SW 1271 (cell line): ENCODE results near the gene FCHSD2.
"Not testable (repeated sequence)": the region's sequence is repeated elsewhere in the genome, so short reads cannot be mapped to it uniquely, and the experiment has no call there.

Source experiments
- DNase-seq, 2 experiments: peaks; one replicate each; lab custom pipeline; 2025; lab: John Stamatoyannopoulos, UW

Gene FCHSD2

DNA sequence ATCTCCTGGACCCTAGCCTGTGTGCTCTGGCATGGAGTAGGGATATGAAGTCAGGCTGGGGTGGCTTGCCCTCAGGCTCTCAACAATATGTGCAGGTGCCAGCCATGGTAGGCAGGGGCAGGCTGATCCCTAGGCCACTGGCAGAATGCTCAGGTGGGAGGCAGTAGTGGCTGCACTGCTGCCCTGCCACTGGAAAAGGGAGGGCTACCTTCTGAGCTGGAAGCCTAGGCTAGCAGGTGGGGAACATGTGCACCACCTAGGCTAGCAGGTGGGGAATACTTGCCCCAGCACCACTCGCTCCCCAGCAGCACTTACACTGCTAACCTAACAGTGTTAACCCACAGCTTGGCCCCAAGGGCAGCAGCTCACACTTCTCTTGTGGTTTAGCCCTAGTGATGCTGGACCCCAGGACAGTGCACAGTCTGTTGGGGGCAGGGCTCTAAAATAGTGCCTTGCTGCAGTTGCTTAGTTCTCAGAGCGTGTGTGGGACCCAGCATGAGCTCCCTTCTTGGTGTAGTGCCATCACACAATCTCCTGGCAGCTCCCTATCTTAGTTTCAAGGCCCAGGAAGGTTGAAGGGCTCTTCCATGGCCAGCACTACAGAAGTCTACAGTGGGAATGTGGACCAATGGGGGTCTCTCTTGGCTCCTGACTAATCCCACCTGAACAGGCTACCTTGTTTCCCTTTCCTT is 130.8 kb downstream of the FCHSD2 start:
- DNase-seq = no peak

- DNase-seq = no peak
Measured at GRCh38 chr11:73009972-73010371, 132.1 kb downstream of the FCHSD2 start.

DNA sequence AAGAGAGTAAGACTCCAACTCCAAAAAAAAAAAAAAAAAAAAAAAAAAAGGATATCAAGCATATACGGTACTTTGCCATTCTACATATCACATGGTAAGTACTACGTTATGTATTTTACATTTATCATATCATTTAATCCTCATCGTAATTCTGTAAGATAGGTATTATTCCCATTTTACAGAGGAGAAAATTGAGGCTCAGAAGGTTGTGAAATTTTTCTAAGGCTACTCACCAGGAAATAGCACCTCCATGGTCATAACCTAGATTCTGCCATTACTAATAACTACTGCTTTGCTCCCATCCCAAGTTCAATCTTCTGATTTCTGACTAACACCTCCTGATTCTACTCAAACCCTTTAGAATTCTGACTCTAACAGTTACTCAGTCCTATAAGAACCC is 138.0 kb downstream of the FCHSD2 start:
- no peak for DNase-seq

DNA sequence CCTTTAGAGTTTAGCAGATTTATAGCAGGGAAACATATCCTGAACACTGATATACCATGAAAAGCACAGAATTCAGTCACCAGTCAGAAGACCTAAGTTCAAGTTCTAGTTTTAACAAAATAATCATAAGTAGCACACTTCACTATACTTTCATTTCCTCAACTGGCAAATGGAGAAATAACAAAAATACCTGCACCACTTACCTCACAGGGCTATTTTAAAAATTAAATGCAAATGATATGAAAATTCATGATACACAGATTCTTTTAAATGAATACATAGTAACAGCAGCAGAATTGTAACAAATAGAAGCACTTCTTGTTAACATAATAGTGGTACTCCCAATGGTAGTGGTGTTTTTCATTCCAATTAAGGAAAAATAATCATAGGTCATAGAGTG is 139.0 kb downstream of the FCHSD2 start:
- no peak for DNase-seq

GRCh38 chr11:73002214-73002613 is 139.9 kb downstream of the FCHSD2 start:
- DNase-seq = no peak

DNA sequence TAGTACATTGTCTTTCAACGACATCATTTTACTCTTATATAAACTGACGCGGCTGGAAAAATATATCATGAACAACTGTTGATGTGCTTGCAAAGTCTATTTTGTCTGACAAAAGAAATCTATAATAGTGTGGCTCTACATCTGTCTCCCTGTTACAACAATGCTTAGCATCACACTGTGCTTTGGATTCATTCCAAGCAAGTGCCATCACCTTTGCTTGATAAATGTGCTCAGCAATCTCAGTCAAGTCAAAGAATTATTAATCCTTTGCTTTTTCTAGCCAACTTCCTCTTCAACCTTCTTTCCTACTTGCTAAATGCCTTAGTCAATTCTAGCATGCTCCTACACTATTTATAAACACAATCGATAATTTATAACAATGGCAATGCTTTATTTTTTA is 140.5 kb downstream of the FCHSD2 start:
- no peak for DNase-seq

DNA sequence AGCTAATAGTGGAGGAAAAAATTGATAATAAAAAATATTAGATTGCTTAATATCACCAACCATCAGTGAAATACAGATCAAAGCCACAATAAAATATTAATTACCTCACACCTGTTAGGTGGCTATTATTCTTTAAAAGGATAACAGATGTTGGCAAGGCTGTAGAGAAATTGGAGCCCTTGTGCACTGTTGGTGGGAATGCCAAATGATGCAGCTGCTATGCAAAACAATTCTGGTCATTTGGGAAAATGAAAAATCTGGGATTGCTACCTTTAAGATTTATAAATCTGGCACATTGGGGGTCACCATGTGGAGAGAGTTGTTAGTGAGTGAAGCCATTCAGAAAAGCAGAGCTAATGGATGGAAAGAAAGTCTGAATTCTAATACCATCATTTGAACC is 143.4 kb downstream of the FCHSD2 start:
- DNase-seq = no peak

DNA sequence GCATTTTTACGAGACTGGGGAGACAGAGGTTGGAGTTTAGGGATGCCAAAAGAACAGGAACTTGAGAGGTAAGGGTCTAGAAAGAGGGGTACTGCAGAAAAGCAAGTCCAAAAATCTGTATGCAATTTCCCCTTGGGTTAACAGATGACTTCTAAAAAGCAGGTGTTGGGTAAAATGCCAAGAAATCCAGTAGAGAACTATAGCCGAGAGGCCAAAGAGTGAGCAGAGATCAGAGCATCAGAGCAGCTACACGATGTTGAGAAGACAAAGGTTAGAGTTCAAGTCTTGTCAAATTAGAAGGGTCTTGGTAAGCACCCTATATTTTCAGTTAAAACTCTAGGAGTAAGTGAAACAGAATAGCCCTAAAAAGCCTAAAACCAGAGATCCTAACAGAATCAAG is 145.2 kb downstream of the FCHSD2 start:
- DNase-seq = no peak

DNA sequence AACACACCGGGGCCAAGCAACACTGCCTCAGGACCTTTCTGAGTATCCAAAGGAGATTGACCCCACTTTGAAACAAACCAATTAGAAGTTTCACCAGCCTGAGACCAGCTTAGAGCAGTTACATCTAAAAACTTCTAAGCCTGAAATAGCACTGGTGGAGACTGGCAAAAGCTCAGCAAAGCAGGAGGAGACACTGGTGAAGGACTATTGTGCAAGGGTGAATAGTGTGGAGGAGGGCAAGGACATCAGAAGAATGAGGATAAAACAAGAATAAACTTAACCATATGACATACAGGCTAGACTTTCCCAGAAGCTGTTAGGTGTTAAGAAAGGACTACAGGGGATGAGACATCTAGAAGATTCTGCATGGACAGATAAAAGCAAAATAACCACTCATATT is 152.4 kb downstream of the FCHSD2 start:
- DNase-seq = no peak

DNA sequence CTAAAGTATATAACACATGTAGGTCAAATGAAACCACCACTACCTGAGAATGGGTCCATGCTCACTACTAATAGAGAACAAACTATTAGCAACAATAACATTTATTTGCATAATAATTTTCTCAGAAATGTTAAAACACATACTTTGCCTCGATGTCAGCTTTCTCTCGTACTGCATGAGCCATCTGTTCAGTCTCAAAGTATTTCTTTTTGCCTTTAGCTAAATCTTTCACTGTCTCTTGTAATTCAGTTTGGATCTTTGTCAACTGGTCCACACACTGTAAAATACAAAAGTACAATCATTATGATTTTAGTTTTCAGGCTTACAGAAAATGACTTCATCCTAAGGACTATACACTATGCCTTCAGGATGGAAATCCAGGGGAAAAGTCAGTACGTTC is 153.3 kb downstream of the FCHSD2 start:
- no peak for DNase-seq

GRCh38 chr11:72985645-72986044 is 156.5 kb downstream of the FCHSD2 start:
- no peak for DNase-seq

GRCh38 chr11:72984453-72985077 is 157.6 kb downstream of the FCHSD2 start:
- DNase-seq = no peak

DNA sequence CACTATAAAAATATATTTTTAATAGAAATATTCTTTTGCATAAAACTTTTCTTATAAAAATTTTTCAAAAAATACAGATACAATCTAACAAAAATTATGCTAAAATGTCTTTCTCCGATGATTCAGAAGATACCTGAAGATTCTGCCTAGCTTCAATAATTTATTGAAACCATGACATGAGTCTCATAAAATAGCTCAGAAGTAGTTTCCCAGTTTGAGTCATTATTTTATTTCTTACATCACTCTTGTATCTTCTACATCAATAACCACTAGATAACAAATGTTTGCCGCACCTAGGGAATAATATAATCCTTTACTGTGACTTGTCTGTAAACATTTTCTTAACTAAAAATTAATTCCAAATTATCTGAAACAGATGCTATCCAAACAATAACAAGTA is 158.6 kb downstream of the FCHSD2 start:
- no peak for DNase-seq

DNA sequence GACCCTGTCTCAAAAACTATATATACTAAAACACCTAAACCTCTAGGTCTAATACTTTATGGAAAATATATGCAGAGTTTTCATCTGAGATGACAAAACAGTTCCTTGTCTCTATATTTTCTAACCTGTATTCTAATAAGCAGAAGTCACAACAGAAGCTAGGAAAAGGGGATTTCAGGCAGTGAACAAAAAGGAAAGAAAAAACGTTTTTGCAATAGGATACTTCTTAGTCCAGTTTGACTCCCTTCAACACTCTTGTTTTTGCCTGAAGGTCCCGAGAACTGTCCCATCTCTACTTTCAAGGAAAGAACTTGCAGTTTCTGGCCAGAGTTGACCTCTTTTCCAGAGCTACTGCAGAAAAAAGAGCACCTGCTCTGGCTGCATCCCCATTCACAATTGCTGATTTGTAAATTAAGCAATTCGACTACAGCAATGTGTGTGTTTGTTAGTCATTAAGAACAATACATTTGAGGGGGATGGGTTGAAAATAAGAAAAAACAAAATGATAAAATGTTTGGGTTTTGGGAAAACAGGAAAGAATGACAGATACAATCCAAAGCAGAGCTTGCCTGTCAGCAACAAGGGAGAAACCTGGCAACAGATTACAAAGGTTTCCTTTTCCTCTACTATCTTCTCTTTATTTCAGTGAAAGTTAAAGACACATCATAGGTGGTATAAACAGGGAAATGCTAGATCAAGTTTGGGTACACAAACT is 160.0 kb downstream of the FCHSD2 start:
- DNase-seq = no peak

GRCh38 chr11:72981080-72981479 is 161.0 kb downstream of the FCHSD2 start:
- DNase-seq = no peak

DNA sequence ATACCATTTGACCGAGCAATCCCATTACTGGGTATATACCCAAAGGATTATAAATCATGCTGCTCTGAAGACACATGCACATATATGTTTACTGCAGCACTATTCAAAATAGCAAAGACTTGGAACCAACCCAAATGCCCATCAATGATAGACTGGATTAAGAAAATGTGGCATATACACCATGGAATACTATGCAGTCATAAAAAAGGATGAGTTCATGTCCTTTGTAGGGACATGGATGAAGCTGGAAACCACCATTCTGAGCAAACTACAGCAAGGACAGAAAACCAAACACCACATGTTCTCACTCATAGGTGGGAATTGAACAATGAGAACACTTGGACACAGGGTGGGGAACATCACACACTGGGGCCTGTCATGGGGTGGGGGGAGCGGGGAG is 164.3 kb downstream of the FCHSD2 start:
- not testable (repeated sequence) for DNase-seq

DNA sequence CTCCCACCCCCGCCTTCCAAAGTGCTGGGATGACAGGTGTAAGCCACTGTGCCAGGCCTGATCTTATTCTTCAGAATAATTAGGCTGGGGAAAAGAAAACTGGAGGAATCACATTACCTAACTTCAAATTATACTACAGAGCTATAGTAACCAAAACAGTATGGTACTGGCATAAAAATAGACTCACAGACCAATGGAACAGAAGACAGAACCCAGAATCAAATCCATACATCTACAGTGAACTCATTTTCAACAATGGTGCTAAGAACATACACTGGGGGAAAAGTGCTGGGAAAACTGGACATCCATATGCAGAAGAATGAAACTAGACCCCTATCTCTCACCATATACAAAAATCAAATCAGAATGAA is 165.6 kb downstream of the FCHSD2 start:
- not testable (repeated sequence) for DNase-seq

DNA sequence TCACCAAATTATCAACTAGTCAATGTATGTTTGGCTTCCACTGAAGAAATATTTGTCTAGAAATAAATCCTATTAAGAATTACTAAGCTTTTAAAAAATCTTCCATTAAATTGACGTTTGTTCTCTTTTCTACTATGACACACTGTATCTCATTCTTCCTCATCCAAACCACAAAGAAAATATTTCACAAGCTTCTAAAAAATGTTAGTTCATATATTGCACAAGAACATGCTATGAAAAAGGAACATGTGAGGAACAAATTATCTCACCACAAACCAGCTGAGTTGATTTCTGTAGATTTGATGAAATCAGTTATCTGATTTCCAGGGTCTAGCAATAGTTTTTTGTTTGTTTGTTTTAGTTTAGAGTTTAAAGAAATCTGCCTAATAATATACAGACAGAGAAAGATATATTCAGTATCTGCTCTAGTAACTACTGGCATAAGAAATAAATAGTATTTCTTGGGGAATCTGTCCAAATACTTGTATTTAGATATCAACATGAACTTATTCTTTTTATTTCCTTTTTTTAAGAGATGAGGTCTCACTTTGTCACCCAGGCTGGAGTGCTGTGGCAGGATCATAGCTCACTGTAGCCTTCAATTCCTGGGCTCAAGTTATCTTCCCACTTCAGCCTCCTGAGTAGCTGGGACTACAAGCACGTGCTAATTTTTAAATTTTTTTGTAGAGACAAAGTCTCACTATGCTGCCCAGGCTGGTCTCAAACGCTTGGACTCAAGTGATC is 166.2 kb downstream of the FCHSD2 start:
- no peak for DNase-seq

- DNase-seq = no peak
Measured at GRCh38 chr11:72974487-72975205, 167.5 kb downstream of the FCHSD2 start.

DNA sequence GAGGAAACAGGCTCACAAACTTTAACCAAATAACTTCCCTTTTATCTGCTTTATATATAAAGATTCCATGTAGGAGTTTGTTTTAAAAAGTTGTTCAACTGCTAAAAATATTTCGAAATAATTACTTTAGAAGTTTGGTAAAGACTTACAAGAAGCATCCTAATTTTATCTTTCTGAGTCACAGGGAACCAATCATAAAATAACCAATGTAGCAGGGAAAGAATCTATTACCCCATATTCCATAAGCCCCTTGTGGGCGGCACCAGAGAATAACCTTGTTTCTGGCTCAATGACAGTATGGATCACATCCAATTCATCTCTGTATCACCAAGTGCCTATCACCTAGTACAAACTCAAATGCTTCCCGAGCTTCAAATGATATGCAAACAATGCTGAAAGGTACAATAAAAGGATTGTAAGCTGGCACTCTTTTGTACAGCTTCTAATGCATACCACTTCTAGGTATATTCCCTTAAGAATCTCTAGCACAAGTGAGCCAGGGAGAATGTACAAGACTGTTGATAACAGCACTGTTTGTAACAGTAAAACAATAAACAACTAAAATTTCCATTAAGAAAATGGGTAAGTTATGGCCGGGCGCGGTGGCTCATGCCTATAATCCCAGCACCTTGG is 169.5 kb downstream of the FCHSD2 start:
- no peak for DNase-seq

DNA sequence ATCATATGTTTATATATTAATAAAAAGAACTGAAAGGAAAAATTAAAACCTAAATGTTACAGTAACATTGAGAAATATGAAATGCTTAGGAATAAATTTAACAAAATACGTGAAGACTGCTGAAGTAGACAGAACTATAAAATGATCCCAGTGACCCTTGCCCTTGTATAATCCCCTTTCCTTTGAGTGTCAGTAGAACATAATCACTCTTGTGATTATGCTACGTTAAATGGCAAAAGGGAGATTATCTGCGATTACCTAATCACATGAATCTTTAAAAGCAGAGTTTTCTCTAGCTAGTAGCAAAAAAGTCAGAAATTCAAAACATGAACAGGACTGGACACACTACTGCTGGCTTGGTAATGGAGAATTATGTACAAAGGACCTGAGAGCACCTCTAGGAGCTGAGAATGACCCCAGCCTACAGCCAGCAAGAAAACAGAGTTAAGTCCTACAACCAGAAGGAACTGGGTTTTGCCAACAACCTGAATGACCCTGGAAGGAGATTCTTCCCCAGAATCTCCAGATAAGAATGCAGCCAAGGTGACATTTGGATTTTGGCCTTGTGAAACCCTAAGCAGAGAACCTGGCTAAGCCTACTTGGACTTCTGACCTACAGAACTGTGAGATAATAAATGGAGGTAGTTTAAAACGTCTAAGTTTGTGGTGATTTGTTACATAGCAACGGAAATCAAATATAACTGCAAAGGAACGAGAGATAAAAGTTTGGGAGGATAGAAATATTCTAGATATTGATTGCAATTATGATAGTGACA is 170.7 kb downstream of the FCHSD2 start:
- no peak for DNase-seq
